Gastroesophageal sphincter (tissue), 3 donors: ENCODE measurements around the gene F2RL3.

Experiments
- CTCF ChIP-seq, 4 experiments: fragments of 200-600 bp in 2 of 4; fragments of 450-650 bp in 2 of 4; sonication (generic) in 1 of 4; IDR thresholded peaks; one replicate each; pipeline ENCODE4 v1.5.1; 2017 to 2019; ENCODE audit warnings: antibody characterized with exemption in 4 of 4, mild to moderate bottlenecking in 2 of 4, moderate library complexity in 2 of 4
- POLR2A ChIP-seq, 2 donors: fragments of 450-650 bp; IDR thresholded peaks; one replicate each; pipeline ENCODE4 v1.6.1; 2017; ENCODE audit warnings: antibody characterized with exemption in 2 of 2, mild to moderate bottlenecking in 2 of 2, moderate library complexity in 1 of 2
- POLR2AphosphoS5 ChIP-seq: sonication (generic); formaldehyde crosslinking; IDR thresholded peaks from one replicate; pipeline ENCODE4 v1.6.1; 2017; ENCODE audit warnings: antibody characterized with exemption

DNA sequence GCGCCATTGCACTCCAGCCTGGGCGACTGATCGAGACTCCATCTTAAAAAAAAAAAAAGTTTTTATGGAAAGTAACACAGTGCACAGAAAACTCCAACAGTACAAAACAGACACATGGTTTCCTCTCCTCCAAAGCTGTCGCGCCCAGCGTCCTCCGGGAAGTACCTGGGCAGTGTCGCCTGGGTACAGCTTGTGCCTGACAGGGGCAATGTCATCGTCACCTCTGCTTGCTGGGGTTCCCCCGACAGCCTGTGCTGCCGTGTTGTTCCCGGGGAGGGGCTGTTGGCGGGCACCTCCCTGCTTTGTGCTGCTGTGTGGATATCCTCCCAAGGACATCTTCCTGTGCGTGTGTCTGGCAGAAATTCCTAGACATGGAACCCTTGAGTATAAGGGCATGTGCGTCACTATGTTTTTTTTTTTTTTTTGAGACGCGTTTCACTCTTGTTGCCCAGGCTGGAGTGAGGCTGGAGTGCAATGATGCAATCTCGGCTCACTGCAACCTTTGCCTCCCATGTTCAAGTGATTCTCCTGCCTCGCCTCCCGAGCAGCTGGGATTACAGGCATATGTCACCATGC is 2.4 kb upstream of the F2RL3 start:
- TF ChIP-seq CTCF (IDR thresholded peaks at IDR 0.05) (no peak), POLR2AphosphoS5 (peak; percentile 56), POLR2A (IDR thresholded peaks at IDR 0.05) (no peak)
